ENCODE data around the gene CFAP20DC. TPM values are rescaled to one million over a fixed set of nuclear protein-coding genes. Genes with fewer than 3 reads are reported as not detected.

The CFAP20DC gene
- total and polyA plus RNA-seq, 2 of the 4 experiments (the other 2 are of a cell fraction): 1.2 to 1.6 TPM

GRCh38 chr3:58898513-58898912 lies 151.3 kb downstream of the CFAP20DC start:
- dilution Hi-C loops (cut with HindIII; ENCODE audit: low sequenced_read_pairs, unreplicated experiment): no loop called here
- no peak overlapping the region for H2BK20ac ChIP-seq (ENCODE audit: low read depth, low read length)
- H3K9me3 ChIP-seq (ENCODE audit: control insufficient read depth, insufficient read depth, low read length): no peaks in the 10 kb centered on the region
- intact Hi-C loops (cut with micrococcal nuclease): no loop called here
- H3K27me3 ChIP-seq (ENCODE audit: control insufficient read depth, insufficient read depth, low read length): no peaks in the 10 kb centered on the region
- TF ChIP-seq RAD21 (IDR thresholded peaks at IDR 0.05; ENCODE audit: low read length): no peak
- TF ChIP-seq RCOR1 (IDR thresholded peaks at IDR 0.05; ENCODE audit: insufficient replicate concordance, low read length): no peak
- TF ChIP-seq MAFK (IDR thresholded peaks at IDR 0.05; ENCODE audit: low read depth, low read length): no peak
- TF ChIP-seq POLR2A (IDR thresholded peaks at IDR 0.05; ENCODE audit: low read depth, low read length): no peak
- TF ChIP-seq ELK1 (IDR thresholded peaks at IDR 0.05; ENCODE audit: borderline replicate concordance, low read depth, low read length): no peak
- no peak for TF ChIP-seq BHLHE40 (IDR thresholded peaks at IDR 0.05; ENCODE audit: low read depth, low read length)
- ATAC-seq (ENCODE audit: low read depth) (no peak), DNase-seq (no peak)
- no peak overlapping the region for H3K56ac ChIP-seq (ENCODE audit: extremely low read depth, insufficient read depth, low read length)
- H3K14ac ChIP-seq (replicated peaks; ENCODE audit: low read depth, low read length): no peak overlapping the region
- ChIA-PET POLR2A (ENCODE audit: unreplicated experiment) (no interaction called here), CTCF (no interaction called here)
- no peak overlapping the region for H3K4me2 ChIP-seq (ENCODE audit: low read depth, low read length)
- no peak overlapping the region for H2AK5ac ChIP-seq (ENCODE audit: low read depth, low read length)
- no peaks in the 10 kb centered on the region for H3K4me1 ChIP-seq (ENCODE audit: control insufficient read depth, insufficient read depth, low read length)
- no peak overlapping the region for H2BK5ac ChIP-seq (ENCODE audit: low read depth, low read length, poor library complexity, severe bottlenecking)
- H3K23ac ChIP-seq (ENCODE audit: low read depth, low read length): no peak overlapping the region
- no CpG with 5 or more reads among the region's 2 CpGs for WGBS, 2 experiments (ENCODE audit: extremely low coverage in 2 of 2, insufficient read length in 1 of 2)
- H3K4me3 ChIP-seq (ENCODE audit: insufficient read depth, low read depth, low read length): no peak overlapping the region
- H2BK120ac ChIP-seq (ENCODE audit: low read depth, low read length): no peak overlapping the region
- no peak overlapping the region for H2AK9ac ChIP-seq (replicated peaks; ENCODE audit: low read depth, low read length, poor library complexity)
- H4K20me1 ChIP-seq (ENCODE audit: insufficient read depth, low read length): no peaks in the 10 kb centered on the region
- H2BK15ac ChIP-seq (ENCODE audit: low read depth, low read length): no peak overlapping the region
- no peak overlapping the region for H3K27ac ChIP-seq (ENCODE audit: insufficient read depth, low read length)
- BruUV-seq (replicated peaks): no TSS peak
- no peak overlapping the region for H4K91ac ChIP-seq (ENCODE audit: insufficient read depth, low read depth, low read length)
- no peak overlapping the region for H4K5ac ChIP-seq (ENCODE audit: low read depth, low read length)
- H3K36me3 ChIP-seq (ENCODE audit: control insufficient read depth, insufficient read depth, low read length): no peaks in the 10 kb centered on the region
- no peak overlapping the region for H3K18ac ChIP-seq (ENCODE audit: low read depth, low read length)
- H3K4ac ChIP-seq (ENCODE audit: low read depth, low read length): no peak overlapping the region
- no peaks in the 10 kb centered on the region for H3K9me1 ChIP-seq (ENCODE audit: insufficient read depth, low read length)
- no peaks in the 10 kb centered on the region for H3K79me1 ChIP-seq (ENCODE audit: low read depth in 1 of 2, low read length in 2 of 2)
- H3K9ac ChIP-seq (ENCODE audit: low read depth, low read length): no peak overlapping the region
- no peak overlapping the region for H2AFZ ChIP-seq (replicated peaks; ENCODE audit: low read length, poor library complexity)
- in situ Hi-C loops (cut with MboI; ENCODE audit: low sequenced_read_pairs): no loop called here
- no peak overlapping the region for H4K8ac ChIP-seq (ENCODE audit: low read depth in 2 of 2, low read length in 2 of 2)
